ENCODE data around the gene GARS1. TPM values are rescaled to one million over a fixed set of nuclear protein-coding genes. Genes with fewer than 3 reads are reported as not detected.

GARS1 gene
- total and polyA plus RNA-seq, 2 donors from 2014 or later: 84.3 to 104 TPM

DNA sequence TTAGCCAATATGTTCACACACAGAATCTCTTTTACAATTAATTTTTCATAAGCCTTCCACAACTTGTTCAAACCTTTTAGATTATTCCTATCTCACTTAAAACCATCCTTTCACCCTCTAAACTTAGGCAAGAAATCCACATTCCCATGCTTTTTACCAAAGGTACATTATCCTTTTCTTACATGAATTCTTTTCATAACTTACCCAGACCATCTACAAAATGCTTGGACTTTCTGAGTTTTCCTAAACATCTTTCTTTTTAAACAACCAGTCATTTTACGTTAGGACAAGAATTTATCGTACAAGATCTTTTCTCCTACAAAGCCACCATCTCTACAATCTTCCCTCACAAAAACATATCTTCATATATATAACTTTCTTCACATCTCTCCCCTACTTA lies 18.8 kb upstream of the GARS1 start:
- H3K4me1 ChIP-seq (ENCODE audit: control insufficient read depth in 2 of 3, insufficient read depth in 2 of 3, low read depth in 1 of 3, low read length in 3 of 3): no peaks in the 10 kb centered on the region
- no peaks in the 10 kb centered on the region for H3K27me3 ChIP-seq (ENCODE audit: control insufficient read depth, insufficient read depth, low read length)
- FAIRE-seq: no peak

DNA sequence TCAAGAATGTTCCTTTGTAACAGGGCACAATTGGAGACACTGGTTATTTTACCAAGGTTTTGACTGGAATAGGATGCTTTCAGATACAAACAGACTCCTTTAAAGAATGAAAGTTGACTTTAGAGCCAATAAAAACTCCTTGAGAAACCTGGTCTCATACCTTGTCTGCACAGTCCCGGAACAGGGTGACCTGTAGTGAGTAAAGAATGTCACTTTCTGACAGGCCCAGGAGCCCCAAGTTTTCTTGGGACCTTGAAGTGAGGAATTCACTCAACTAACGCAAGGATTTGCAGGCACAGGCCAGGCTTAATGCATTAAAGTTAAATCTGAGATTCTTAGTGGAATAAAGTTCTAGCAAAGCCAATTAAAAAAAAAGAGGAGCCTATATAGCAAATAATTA lies 11.5 kb upstream of the GARS1 start:
- Histone ChIP-seq H3K27ac (ENCODE audit: low read depth in 2 of 2, low read length in 2 of 2) (no peak overlapping the region), H3K4me3 (ENCODE audit: low read length in 3 of 3) (no peak overlapping the region), H3K9ac (ENCODE audit: low read length in 3 of 3) (no peak overlapping the region), H3K36me3 (ENCODE audit: control insufficient read depth in 2 of 3, insufficient read depth in 3 of 3, low read length in 3 of 3) (peaks cover 0 to 6% (median 0%) of the 10 kb centered on the region in 3 donors), H3K4me1 (ENCODE audit: control insufficient read depth in 2 of 3, insufficient read depth in 2 of 3, low read depth in 1 of 3, low read length in 3 of 3) (no peaks in the 10 kb centered on the region), H3K27me3 (ENCODE audit: control insufficient read depth, insufficient read depth, low read length) (no peaks in the 10 kb centered on the region), H3K9me3 (ENCODE audit: control insufficient read depth in 2 of 3, insufficient read depth in 1 of 3, low read length in 3 of 3) (no peaks in the 10 kb centered on the region)
- TF ChIP-seq, protein P1, sequence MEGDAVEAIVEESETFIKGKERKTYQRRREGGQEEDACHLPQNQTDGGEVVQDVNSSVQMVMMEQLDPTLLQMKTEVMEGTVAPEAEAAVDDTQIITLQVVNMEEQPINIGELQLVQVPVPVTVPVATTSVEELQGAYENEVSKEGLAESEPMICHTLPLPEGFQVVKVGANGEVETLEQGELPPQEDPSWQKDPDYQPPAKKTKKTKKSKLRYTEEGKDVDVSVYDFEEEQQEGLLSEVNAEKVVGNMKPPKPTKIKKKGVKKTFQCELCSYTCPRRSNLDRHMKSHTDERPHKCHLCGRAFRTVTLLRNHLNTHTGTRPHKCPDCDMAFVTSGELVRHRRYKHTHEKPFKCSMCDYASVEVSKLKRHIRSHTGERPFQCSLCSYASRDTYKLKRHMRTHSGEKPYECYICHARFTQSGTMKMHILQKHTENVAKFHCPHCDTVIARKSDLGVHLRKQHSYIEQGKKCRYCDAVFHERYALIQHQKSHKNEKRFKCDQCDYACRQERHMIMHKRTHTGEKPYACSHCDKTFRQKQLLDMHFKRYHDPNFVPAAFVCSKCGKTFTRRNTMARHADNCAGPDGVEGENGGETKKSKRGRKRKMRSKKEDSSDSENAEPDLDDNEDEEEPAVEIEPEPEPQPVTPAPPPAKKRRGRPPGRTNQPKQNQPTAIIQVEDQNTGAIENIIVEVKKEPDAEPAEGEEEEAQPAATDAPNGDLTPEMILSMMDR (IDR thresholded peaks at IDR 0.05; ENCODE audit: borderline replicate concordance, extremely low read depth, insufficient read depth): no peak
- DNase-seq (no peak), FAIRE-seq (no peak)
- intact Hi-C loops (cut with DNase I): no loop called here

More for the DNA sequence above, 18.8 kb upstream of the GARS1 start:
- Histone ChIP-seq H3K27ac (ENCODE audit: low read depth in 2 of 2, low read length in 2 of 2) (no peak overlapping the region), H3K36me3 (ENCODE audit: control insufficient read depth in 2 of 3, insufficient read depth in 3 of 3, low read length in 3 of 3) (peaks cover 0 to 12% (median 2%) of the 10 kb centered on the region in 3 donors), H3K9ac (ENCODE audit: low read length in 3 of 3) (no peak overlapping the region), H3K4me3 (ENCODE audit: low read length in 3 of 3) (no peak overlapping the region), H3K9me3 (ENCODE audit: control insufficient read depth in 2 of 3, insufficient read depth in 1 of 3, low read length in 3 of 3) (no peaks in the 10 kb centered on the region)
- intact Hi-C loops (cut with DNase I): no loop called here
- TF ChIP-seq, protein P1 (IDR thresholded peaks at IDR 0.05; ENCODE audit: borderline replicate concordance, extremely low read depth, insufficient read depth): no peak
- DNase-seq: no peak

DNA sequence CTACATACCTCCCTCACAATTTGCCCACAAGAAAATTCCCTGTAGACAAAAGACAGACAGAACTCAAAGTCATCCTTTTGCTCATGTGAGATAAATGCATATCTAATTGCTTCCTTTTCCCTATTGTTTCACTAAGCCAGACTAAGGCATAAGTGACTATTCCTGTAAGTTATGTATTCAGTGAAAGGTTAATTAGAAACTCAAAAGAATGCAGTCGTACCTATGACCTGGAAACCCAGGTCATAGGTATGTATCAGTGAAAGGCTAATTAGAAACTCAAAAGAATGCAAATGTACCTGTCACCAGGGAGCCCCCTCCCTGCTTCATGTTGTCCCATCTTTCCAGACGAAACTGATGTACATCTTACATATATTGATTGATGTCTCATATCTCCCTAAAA lies 10.3 kb upstream of the GARS1 start:
- Histone ChIP-seq H3K4me3 (ENCODE audit: low read length in 3 of 3) (no peak overlapping the region), H3K4me1 (ENCODE audit: control insufficient read depth in 2 of 3, insufficient read depth in 2 of 3, low read depth in 1 of 3, low read length in 3 of 3) (no peaks in the 10 kb centered on the region), H3K27ac (ENCODE audit: low read depth in 2 of 2, low read length in 2 of 2) (no peak overlapping the region), H3K36me3 (ENCODE audit: control insufficient read depth in 2 of 3, insufficient read depth in 3 of 3, low read length in 3 of 3) (peaks cover 0 to 6% (median 0%) of the 10 kb centered on the region in 3 donors), H3K9ac (ENCODE audit: low read length in 3 of 3) (no peak overlapping the region), H3K27me3 (ENCODE audit: control insufficient read depth, insufficient read depth, low read length) (no peaks in the 10 kb centered on the region), H3K9me3 (ENCODE audit: control insufficient read depth in 2 of 3, insufficient read depth in 1 of 3, low read length in 3 of 3) (no peaks in the 10 kb centered on the region)
- TF ChIP-seq, protein P1 (IDR thresholded peaks at IDR 0.05; ENCODE audit: borderline replicate concordance, extremely low read depth, insufficient read depth): no peak
- intact Hi-C loops (cut with DNase I): no loop called here
- no peak for DNase-seq
- FAIRE-seq: no peak

DNA sequence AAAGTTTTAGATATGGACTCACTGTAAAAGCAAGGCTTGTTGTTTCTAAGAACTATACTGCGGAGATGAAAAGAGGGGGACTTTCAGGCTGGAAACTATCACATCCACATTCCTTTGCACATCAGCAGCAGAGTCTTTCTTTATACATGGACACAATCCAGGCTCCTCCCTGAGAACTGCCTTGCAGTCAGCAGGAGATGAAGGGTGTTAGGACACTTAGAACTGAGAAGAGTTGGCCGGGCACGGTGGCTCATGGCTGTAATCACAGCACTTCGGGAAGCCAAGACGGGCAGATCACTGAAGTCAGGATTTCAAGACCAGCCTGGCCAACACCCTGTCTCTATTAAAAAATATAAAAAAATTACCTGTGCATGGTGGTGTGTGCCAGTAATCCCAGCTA lies 9.7 kb upstream of the GARS1 start:
- Histone ChIP-seq H3K27ac (ENCODE audit: low read depth in 2 of 2, low read length in 2 of 2) (no peak overlapping the region), H3K4me1 (ENCODE audit: control insufficient read depth in 2 of 3, insufficient read depth in 2 of 3, low read depth in 1 of 3, low read length in 3 of 3) (no peaks in the 10 kb centered on the region), H3K9ac (ENCODE audit: low read length in 3 of 3) (no peak overlapping the region), H3K36me3 (ENCODE audit: control insufficient read depth in 2 of 3, insufficient read depth in 3 of 3, low read length in 3 of 3) (peaks cover 0 to 6% (median 0%) of the 10 kb centered on the region in 3 donors), H3K4me3 (ENCODE audit: low read length in 3 of 3) (no peak overlapping the region), H3K9me3 (ENCODE audit: control insufficient read depth in 2 of 3, insufficient read depth in 1 of 3, low read length in 3 of 3) (no peaks in the 10 kb centered on the region), H3K27me3 (ENCODE audit: control insufficient read depth, insufficient read depth, low read length) (no peaks in the 10 kb centered on the region)
- no peak for FAIRE-seq
- TF ChIP-seq, protein P1 (IDR thresholded peaks at IDR 0.05; ENCODE audit: borderline replicate concordance, extremely low read depth, insufficient read depth): no peak
- DNase-seq: no peak
- intact Hi-C loops (cut with DNase I): no loop called here

Measured in kidney (tissue), 14 donors.